Gastrocnemius medialis (tissue), 4 donors: ENCODE data around the gene C2orf68. TPM values are rescaled to one million over a fixed set of nuclear protein-coding genes. Genes with fewer than 3 reads are reported as not detected.
A peak's percentile ranks its signal among the peaks of the same experiment; 100 is the strongest.

Source experiments
- ATAC-seq, 2 donors: fragments of 150-250 bp; one replicate each; pipeline ENCODE4 v1.9.1; 2016
- DNase-seq, 2 donors: peaks; one replicate each; pipeline ENCODE4 v3.0.0-alpha.2; 2019
- H3K27ac ChIP-seq, 4 donors: fragments of 200-600 bp; sonication (generic); 1 replicate in 1 of 4; 2 replicates in 3 of 4; pipeline ENCODE4 v1.5.1; 2016 to 2018; ENCODE audit warnings: mild to moderate bottlenecking in 2 of 4, moderate library complexity in 1 of 4
- H3K27me3 ChIP-seq, 3 donors: fragments of 200-600 bp; sonication (generic) in 2 of 3; 1 replicate in 1 of 3; 2 replicates in 2 of 3; pipeline versions ENCODE4 v1.5.1 to v1.6.0; 2016 to 2019; ENCODE audit warnings: mild to moderate bottlenecking in 1 of 3, moderate library complexity in 1 of 3
- H3K36me3 ChIP-seq, 2 donors: fragments of 200-600 bp; sonication (generic) in 1 of 2; one replicate each; pipeline ENCODE4 v1.5.1; 2017 to 2018
- H3K4me1 ChIP-seq, 2 donors: fragments of 200-600 bp; sonication (generic) in 1 of 2; one replicate each; pipeline ENCODE4 v1.5.1; 2016 to 2017; ENCODE audit warnings: mild to moderate bottlenecking in 2 of 2
- H3K4me3 ChIP-seq, 4 donors: fragments of 200-600 bp; sonication (generic) in 3 of 4; 1 replicate in 1 of 4; 2 replicates in 3 of 4; pipeline ENCODE4 v1.5.1; 2016 to 2019; ENCODE audit warnings: mild to moderate bottlenecking in 2 of 4
- H3K9me3 ChIP-seq, 3 donors: fragments of 200-600 bp; sonication (generic) in 2 of 3; 1 replicate in 1 of 3; 2 replicates in 2 of 3; pipeline ENCODE4 v1.5.1; 2016 to 2019
- POLR2A ChIP-seq, 2 donors: fragments of 450-650 bp; IDR thresholded peaks; one replicate each; pipeline ENCODE4 v1.6.1; 2017; ENCODE audit warnings: antibody characterized with exemption in 2 of 2, mild to moderate bottlenecking in 2 of 2, moderate library complexity in 2 of 2
- in situ Hi-C, 4 donors: fragments of 200-750 bp; cut with MboI; loops; one replicate each; pipeline versions ENCODE4 v1.15.0 to v1.8.0; 2017; ENCODE audit warnings: low sequenced_read_pairs in 4 of 4
- intact Hi-C: fragments of 100-400 bp; cut with DNase I; formaldehyde crosslinking; loops from one replicate; pipeline ENCODE4 v1.15.1; 2023; ENCODE audit warnings: low total_unique reads
- total RNA-seq, 4 donors: library from RNA; depleted of rRNA; stranded (reverse); fragments of >200 nt; gene quantifications; one replicate each; pipeline versions ENCODE4 v1.1.0 to v1.2.3, GENCODE V29; 2016
- TF ChIP-seq, protein P1 (sequence below), 5 experiments: fragments of 450-650 bp in 3 of 5; fragments of 200-600 bp in 2 of 5; sonication (generic) in 2 of 5; IDR thresholded peaks in 4 of 5; conservative IDR thresholded peaks in 1 of 5; 1 replicate in 4 of 5; 2 replicates in 1 of 5; pipeline ENCODE4 v1.5.1; 2016 to 2019; ENCODE audit warnings: antibody characterized with exemption in 5 of 5, mild to moderate bottlenecking in 3 of 5, moderate library complexity in 3 of 5

Gene C2orf68
- total RNA-seq, 4 donors from 2014 or later, result 28.4 to 35.4 (median 32.3) TPM

DNA sequence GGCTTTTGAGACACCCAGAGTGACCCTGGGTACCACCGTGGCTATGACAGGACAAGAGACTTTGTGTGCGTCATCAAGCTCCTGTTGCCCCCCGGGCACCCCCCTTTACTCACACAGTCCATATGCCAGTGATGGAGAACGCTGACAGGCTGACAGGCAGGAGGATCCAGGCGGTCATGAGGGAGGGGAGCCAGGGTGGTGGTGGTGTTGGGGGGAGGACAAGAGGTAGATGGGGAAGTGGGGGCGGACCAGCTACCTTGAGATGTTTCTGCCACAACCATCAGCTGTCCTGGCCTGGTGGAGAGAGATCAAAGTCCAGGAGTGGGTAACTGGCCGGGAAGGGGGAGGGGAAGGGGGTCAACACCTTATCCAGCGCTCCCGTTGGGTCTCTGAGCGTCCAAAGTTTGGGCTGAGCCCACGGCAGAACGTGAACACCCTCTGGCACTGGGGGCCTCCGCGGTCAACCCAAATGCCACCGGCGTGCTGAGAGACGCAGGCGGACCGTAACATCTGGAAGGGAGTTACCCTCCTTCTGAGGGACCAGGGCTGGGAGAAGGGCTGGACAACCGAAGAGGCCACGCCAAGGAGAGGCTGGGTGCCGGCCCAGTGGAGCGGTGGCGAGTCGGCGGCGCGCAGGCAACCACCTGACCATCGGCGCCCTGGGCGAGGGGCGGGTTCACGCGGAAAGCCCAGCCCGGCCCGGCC lies 9.9 kb downstream of the C2orf68 start:
- Histone ChIP-seq H3K27me3 (no peaks in the 10 kb centered on the region), H3K9me3 (no peaks in the 10 kb centered on the region), H3K36me3 (peaks cover 0 to 41% of the 10 kb centered on the region in 2 donors), H3K4me3 (peak overlapping the region; percentile 74 to 84 (median 84)), H3K27ac (peak overlapping the region; percentile 93 to 99 (median 94)), H3K4me1 (peaks cover 54 to 60% of the 10 kb centered on the region in 2 donors)
- in situ Hi-C loops, result no loop called here
- DNase-seq (peak; percentile 67 to 77), ATAC-seq (peak; percentile 40 to 43)
- intact Hi-C loops, result loop anchor here (2.0 to 5.0 kb wide), 4 partner anchors 40 to 165 kb away; partner anchors contain the start of gene GGCX
- no peak for TF ChIP-seq POLR2A (IDR thresholded peaks at IDR 0.05)
- TF ChIP-seq, protein P1, sequence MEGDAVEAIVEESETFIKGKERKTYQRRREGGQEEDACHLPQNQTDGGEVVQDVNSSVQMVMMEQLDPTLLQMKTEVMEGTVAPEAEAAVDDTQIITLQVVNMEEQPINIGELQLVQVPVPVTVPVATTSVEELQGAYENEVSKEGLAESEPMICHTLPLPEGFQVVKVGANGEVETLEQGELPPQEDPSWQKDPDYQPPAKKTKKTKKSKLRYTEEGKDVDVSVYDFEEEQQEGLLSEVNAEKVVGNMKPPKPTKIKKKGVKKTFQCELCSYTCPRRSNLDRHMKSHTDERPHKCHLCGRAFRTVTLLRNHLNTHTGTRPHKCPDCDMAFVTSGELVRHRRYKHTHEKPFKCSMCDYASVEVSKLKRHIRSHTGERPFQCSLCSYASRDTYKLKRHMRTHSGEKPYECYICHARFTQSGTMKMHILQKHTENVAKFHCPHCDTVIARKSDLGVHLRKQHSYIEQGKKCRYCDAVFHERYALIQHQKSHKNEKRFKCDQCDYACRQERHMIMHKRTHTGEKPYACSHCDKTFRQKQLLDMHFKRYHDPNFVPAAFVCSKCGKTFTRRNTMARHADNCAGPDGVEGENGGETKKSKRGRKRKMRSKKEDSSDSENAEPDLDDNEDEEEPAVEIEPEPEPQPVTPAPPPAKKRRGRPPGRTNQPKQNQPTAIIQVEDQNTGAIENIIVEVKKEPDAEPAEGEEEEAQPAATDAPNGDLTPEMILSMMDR (IDR thresholded peaks at IDR 0.05 in 4 of 5, conservative IDR thresholded peaks at IDR 0.05 in 1 of 5), result no peak

DNA sequence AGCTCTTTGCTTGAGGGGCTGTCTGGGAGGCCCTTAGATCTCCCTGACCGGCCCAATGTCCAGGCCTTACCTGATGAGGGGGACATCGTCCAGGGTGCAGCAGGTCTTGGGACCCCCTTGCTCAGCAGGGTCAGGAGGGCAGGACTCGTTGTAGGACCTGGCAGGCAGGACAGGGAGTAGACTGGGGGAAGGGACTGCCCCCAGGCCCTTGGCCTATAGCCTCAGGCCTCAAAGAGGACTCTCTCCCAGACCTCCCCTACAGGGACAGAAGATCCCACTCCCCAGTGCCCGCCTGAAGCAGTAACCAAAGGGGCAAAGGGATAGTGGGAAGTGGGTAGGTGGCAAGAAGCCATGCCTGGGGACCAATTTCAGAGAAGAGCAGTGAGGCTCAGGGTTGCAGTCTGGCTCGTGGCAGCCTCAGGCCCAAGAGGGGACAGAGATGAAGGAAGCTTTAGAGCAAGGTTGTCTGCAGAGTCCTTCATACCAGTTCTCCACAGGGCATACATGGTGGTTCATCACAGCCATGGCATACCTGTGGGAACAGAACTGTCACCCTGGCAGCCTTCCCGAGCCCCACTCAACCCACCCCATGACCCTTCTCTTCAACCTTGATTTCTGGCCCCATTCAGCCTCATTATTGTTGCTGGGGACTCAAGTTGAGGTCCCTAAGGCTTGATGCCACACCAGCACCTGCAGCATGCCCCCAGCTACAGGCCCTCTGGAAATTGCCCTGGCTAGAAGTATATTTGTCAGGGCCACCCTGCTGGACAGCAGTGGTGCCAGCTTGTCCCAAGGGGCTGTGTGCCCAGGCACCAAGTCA lies 10.7 kb downstream of the C2orf68 start:
- Histone ChIP-seq H3K27me3 (no peaks in the 10 kb centered on the region), H3K4me3 (peak overlapping the region; percentile 74 to 84 (median 84)), H3K4me1 (peaks cover 55 to 60% of the 10 kb centered on the region in 2 donors), H3K27ac (peak overlapping the region; percentile 93 to 99 (median 94)), H3K9me3 (no peaks in the 10 kb centered on the region), H3K36me3 (peaks cover 0 to 41% of the 10 kb centered on the region in 2 donors)
- intact Hi-C loops, result loop anchor here (5.0 kb wide), 2 partner anchors 39 to 164 kb away; partner anchors contain the start of gene GGCX
- in situ Hi-C loops, result no loop called here
- ATAC-seq (no peak), DNase-seq (no peak)
- TF ChIP-seq, protein P1 (IDR thresholded peaks at IDR 0.05 in 4 of 5, conservative IDR thresholded peaks at IDR 0.05 in 1 of 5), result no peak
- no peak for TF ChIP-seq POLR2A (IDR thresholded peaks at IDR 0.05)

DNA sequence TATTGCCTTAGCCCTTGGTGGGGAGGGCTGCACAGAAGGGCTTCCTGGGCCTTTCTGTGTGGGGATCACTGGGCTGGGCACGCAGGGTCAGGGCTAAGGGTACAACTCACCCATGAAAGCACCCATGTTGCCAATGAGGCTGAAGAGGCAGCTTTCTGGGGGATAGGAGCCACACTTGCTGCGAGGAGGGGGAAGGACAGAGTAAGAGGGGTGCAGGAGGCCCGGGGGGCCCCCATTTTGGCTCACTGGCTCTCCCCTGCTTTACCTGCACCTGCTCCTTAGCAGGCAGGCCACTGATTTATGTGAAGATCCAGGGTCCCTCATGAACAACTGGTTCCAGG lies 11.7 kb downstream of the C2orf68 start:
- Histone ChIP-seq H3K4me1 (peaks cover 46 to 52% of the 10 kb centered on the region in 2 donors), H3K9me3 (no peaks in the 10 kb centered on the region), H3K27me3 (no peaks in the 10 kb centered on the region), H3K4me3 (no peak overlapping the region), H3K27ac (peak overlapping the region; percentile 93 to 99 (median 94)), H3K36me3 (peaks cover 0 to 41% of the 10 kb centered on the region in 2 donors)
- DNase-seq (no peak), ATAC-seq (no peak)
- in situ Hi-C loops (no loop called here), intact Hi-C loops (loop anchor here (5.0 kb wide), 2 partner anchors 38 to 163 kb away; partner anchors contain the start of gene GGCX)
- TF ChIP-seq POLR2A (IDR thresholded peaks at IDR 0.05), result no peak
- TF ChIP-seq, protein P1 (IDR thresholded peaks at IDR 0.05 in 4 of 5, conservative IDR thresholded peaks at IDR 0.05 in 1 of 5), result no peak

DNA sequence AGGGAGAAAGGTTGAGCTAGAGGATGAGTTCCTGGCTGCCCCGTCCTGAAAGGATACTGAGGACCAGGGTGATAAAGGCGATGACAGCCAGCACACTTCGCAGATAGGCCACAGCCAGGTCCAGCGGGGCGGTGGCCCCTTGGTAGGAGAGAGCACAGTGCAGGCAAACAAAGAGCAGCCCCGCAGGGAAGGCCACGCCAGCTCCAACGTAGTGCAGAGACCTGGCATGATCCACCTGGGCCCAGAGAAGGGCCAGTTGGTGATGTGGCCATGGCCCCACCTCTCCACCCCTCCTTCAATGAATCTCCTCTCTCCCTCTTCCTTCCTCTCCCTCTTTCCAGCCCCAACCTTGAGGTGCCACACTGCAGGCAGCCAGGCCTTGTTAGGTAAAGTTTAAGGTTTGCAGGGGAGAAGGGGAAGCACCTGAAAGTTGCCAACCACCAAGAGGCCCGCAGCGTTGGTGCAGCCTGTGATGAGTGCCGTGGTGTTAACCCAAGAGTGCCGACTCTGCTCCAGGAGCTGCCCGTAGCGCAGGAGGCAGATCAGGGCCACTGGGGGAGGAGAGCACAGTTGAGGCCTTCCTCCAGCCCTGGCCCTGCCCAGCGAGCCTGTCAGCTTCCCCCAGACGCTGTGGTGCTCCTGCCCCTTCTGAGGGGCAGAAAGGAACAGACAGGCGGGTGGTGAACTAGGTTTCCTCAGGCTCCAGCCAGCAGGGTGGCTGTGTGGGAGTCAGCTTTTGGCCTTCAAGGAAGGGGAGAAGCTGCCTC lies 12.2 kb downstream of the C2orf68 start:
- Histone ChIP-seq H3K4me1 (peaks cover 46 to 53% of the 10 kb centered on the region in 2 donors), H3K27me3 (no peaks in the 10 kb centered on the region), H3K27ac (peak overlapping the region; percentile 93 to 99 (median 94)), H3K4me3 (no peak overlapping the region), H3K9me3 (no peaks in the 10 kb centered on the region), H3K36me3 (peaks cover 0 to 41% of the 10 kb centered on the region in 2 donors)
- no peak for ATAC-seq
- TF ChIP-seq, protein P1 (IDR thresholded peaks at IDR 0.05 in 4 of 5, conservative IDR thresholded peaks at IDR 0.05 in 1 of 5), result no peak
- no peak for TF ChIP-seq POLR2A (IDR thresholded peaks at IDR 0.05)
- in situ Hi-C loops (no loop called here), intact Hi-C loops (loop anchor here (5.0 kb wide), 2 partner anchors 37 to 162 kb away; partner anchors contain the start of gene GGCX)
- DNase-seq, result no peak
